Activated CD8-positive, alpha-beta memory T cell treated with anti-CD3 and anti-CD28 coated beads for 48 hours (primary cell): ENCODE measurements around the gene PMF1.

Experiments used
- DNase-seq, 3 experiments: peaks; one replicate each; pipeline ENCODE4 v3.0.0-alpha.2; 2020; ENCODE audit warnings: low read depth in 2 of 3, low spot score in 2 of 3

PMF1 gene

DNA sequence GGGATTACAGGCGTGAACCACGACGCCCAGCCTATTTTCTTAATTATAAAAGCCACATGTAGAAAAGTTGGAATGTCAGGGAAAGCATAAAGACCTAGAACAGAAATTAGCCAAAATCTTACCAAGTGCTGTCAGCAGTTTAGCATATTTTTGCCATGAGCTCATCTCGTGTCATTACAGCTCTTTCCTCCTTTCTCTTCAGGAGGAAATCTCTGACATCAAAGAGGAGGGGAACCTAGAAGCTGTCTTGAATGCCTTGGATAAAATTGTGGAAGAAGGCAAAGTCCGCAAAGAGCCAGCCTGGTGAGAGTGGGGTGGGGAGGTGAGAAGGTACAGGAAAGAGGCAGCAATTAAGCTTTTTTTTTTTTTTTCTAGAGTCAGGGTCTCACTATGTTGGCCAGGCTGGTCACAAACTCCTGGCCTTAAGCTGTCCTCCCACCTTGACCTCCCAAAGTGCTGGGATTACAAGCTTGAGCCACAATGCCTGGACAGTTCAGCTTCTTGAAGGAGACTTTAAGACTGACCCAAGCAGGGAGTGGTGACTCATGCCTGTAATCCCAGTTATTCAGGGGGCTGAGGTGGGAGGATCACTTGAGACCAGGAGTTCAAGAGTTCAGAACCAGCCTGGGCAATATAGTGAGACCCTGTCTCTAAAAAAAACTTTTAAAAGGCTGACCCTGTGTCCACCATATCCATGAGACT, 20.8 kb downstream of the PMF1 start:
- no peak for DNase-seq

DNA sequence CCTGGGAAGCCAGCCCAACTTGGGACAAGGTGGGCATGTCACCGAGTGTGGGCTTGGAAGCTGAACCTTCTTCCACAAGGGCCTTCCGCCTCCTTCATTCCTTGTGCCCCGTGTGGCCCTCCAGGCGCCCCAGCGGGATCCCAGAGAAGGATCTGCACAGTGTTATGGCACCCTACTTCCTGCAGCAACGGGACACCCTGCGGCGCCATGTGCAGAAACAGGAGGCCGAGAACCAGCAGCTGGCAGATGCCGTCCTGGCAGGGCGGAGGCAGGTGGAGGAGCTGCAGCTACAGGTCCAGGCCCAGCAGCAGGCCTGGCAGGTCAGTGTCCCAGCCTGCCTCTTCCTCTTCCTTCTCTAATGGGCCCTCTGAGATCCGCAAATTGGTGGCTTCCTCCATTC, 23.4 kb downstream of the PMF1 start:
- no peak for DNase-seq

DNA sequence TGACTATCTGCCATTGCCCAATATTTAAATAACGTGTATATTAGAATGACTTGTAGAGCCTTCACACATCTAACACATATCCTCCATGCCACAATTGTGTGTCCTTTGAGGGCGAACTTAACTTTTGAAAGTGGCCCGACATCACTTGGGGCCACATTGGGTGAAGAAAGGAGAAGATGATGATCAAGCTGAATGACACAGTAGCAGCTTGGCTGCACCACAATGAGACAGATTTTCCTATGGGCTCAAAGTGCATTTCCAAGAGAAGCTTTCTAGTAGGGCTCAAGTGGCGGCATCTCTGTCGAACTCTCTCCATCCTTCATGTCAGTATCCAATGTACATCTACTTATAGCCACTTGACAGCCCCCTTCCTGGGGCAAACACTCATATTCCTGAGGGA, 25.4 kb downstream of the PMF1 start:
- no peak for DNase-seq

DNA sequence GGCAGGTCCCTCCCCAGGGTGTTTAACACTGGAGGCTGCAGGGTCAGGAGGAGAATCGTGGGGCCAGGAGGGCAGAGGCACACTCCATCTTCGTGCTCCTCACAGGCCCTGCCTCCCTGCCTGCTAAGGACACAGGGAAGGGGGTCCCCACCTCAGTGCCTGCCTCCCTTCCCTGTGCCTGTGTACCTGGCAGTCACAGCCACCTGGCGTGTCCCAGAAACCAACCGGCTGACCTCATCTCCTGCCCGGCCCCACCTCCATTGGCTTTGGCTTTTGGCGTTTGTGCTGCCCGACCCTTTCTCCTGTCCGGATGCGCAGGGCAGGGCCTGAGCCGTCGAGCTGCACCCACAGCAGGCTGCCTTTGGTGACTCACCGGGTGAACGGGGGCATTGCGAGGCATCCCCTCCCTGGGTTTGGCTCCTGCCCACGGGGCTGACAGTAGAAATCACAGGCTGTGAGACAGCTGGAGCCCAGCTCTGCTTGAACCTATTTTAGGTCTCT, 28.6 kb downstream of the PMF1 start:
- DNase-seq: no peak

DNA sequence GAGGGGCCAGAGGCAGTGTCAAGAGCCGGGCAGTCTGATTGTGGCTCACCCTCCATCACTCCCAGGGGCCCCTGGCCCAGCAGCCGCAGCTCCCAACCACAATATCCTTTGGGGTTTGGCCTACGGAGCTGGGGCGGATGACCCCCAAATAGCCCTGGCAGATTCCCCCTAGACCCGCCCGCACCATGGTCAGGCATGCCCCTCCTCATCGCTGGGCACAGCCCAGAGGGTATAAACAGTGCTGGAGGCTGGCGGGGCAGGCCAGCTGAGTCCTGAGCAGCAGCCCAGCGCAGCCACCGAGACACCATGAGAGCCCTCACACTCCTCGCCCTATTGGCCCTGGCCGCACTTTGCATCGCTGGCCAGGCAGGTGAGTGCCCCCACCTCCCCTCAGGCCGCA, 29.1 kb downstream of the PMF1 start, which contains the start of gene BGLAP:
Gene BGLAP (plus strand): TSS at position 259 of the 400 bp plus-strand sequence. CDS start 48 bp downstream, at position 307.
- DNase-seq: no peak

DNA sequence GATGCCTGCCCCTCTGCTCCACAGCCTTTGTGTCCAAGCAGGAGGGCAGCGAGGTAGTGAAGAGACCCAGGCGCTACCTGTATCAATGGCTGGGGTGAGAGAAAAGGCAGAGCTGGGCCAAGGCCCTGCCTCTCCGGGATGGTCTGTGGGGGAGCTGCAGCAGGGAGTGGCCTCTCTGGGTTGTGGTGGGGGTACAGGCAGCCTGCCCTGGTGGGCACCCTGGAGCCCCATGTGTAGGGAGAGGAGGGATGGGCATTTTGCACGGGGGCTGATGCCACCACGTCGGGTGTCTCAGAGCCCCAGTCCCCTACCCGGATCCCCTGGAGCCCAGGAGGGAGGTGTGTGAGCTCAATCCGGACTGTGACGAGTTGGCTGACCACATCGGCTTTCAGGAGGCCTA, 29.9 kb downstream of the PMF1 start:
- DNase-seq: no peak

DNA sequence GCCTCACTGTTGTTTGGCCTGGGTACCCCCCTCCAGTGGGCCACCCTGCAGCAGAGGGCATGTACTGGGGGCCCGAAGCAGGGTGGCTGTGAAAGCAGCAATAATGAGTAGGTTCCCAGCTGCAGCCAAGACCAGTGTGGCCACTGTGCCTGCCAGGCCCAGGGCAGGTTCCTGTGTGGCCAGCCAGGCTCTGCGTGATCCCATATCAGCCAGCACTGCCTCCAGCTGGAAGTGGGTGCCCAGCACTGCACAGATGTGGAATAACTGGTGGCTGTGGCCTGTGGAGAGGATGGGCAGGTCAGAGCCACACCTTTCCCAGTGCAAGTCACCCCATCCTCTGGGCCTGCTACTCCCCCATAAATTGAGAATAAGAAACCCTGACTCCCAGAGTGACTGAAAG, 31.3 kb downstream of the PMF1 start:
- DNase-seq: no peak

DNA sequence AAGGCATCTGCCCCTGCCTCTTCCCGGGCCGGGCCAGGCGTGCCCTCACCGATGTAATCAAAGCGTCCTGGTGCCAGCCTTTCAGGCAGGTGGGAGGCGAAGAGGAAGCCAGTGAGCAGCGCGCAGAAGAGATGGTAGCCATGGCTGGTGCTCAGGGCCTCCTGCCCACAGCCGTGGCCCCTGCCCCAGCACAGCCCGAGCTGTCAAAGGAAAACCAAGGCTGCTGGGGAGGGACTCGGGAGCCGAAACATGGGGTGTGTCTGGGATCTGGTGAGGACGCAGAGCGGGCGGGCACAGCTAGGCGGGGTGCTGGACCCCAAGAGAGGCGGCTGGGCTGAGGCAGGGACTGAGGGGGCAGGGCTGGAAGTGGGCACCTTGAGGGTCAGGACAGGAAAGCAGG, 31.9 kb downstream of the PMF1 start:
- DNase-seq: no peak

DNA sequence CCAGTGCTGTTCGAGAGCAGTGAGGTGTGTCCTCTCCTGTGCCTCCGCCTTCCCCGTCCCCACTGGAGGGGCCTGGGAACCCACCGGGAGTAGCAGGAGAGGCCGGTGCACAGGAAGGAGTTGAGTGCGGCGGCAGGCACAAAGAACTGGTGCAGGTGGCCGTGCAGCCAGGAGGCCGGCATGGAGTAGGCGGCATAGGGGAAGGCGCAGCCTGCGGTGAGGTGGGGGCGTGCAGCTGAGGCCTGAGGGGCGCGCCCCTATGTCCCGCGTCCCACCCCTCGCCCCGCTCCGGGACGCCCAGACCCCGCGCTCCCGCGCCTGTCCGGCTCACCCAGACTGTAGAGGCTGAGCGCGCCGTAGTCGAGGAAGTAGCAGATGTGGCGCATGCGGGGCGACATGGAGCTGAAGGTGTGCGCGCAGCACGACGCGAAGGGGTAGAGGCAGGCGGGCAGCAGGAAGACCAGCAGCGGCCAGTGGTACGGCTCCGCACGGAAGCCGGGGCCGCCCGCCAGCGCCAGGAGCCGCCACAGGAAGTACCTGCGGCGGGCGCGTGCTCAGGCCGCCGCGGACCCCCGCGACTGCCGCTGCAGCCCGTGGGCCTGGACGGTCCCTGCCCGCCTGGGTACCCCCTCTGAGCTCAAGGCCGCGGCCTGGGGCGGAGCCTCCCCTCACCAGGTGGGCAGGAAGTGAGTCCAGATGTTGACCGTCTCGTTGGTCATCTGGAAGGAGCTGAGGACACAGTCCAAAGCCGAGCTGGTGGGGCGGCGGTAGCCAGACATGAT, 32.8 kb downstream of the PMF1 start:
- no peak for DNase-seq

DNA sequence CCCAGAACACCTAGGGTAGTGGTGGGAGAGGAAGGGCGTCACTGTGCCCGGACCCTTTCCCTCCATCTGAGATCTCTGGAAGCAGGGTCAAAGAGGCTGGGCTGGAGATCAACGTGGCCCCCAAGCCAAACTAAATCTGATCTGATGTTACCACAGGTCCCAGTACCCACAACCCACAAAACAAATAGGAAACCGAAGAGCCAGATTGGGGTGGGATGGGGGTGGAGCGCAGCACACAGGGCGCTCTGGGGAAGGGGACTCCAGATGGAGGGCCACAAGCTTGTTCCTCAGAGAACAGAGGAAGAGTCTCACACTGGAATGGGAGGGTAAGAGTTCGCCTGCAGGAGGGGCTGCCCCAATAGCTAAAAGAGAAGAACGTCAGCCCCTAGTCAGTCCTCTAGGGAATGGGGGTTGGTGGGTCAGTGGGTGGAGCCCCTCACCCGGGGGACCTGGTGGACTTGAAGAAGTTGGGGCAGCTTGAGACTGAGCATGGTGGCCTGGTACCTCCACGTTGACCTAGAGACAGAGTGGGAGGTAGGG, 33.5 kb downstream of the PMF1 start:
- no peak for DNase-seq

DNA sequence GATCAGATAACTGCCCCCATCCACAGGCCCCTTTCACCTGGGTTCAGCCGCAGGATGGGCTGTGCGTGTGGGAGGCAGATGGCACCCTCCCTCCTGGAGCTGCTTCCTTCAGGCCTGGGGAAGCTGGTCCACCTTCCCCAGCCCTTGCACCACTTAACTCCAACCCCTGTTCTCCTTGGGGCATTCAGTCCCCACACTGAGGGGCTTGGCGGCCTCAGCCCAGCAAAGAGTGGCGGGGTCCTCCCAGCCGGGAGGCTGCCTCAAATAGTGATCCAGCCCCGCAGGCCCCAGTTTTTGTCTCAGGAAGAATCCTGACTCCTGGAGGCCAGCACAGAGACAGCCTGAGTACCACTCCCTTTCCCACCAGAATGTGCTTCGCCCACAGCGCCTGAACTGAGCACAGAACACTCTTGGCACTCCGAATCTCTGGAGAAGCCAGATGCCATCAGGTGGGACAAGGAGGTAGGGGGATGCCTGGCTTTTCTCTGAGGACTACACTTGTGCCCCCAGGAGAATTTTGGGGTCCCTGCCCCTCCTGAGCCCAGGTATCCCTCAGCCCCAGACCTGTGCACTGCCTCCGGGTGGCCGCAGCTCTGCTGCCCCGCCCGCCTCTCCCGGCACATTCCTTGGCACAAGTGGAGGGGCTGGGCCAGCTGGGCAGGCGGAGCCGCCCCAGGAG, 34.1 kb downstream of the PMF1 start:
- DNase-seq: no peak

DNA sequence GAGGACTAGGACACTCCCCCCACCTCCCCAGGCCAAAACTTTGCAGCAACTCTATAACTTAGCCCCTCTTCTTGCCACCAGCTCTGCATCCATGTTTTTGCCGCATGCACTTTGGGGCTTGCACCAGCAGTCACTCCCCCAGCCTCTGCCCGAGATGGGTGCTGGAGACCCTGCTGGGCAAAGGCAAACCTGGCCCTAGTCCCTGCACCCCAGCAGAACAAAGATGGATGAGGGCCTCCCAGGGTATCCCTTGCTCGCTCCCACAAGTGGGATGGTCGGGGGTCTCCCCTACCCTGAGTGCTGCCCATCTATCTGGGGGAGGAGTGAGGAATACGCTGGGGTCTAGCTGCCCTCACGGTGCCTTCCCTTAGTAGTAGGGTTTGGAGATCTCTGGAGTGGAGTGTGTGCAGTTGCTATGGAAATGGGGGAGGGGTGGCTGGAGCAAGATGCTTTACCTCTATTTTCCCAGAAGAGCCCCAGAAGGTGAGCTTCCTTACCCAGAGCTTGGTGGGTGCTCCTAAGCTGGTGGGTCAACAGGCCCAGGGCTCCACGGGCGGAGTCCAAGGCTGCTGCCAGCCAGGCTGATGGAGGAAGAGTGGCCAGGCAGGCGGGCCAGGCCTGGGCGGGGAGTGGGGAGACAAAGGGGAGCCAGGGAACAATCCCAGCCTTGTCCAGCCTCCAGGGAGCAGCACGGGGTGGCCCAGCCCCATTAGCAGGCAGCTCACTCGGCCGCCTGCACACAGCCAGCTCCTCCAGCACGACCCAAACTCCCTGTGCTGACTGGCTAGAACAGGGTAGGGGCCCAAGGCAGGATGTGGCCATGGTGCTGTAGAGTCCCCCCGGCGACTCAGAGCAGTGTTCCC, 34.9 kb downstream of the PMF1 start, which contains the start of gene PAQR6:
Gene PAQR6 (minus strand): TSS at position 597 of the 863 bp plus-strand sequence. CDS start 1,325 bp downstream, outside the sequence.
- no peak for DNase-seq

DNA sequence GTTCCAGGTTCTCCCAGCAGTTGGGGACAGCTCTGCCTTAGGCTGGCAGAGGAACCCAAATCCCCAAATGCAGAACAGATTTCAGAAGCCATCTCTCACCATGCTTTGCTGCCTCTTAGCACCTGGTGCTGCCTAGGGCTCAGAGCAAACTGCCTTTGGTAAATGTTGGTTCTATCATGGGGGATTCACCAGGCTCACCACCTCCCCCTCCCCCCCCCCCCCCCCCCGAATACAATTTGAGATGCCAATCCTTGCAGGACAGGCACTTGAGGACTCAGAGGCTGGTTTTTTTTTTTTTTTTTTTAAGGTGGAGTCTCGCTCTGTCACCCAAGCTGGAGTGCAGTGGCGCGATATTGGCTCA, 35.5 kb downstream of the PMF1 start:
- no peak for DNase-seq

DNA sequence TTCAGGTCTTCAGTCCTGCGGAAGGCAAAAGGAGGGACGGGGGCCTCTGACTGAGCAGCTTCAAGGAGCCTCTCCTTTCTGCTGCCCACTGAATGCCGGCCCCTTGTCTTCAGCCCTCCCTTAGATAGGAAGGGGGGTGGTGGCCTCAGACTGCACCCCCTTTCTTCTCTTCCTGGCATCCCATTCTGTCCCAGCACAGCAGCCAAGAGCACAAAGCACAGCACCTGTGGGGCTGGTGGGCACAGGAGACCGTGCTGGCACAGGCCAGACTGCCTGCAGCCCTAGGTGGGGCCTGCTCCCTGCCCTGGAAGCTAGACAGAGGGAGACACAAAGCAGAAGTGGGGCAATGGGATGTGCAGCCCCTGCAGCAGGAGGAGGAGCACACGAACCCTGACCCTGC, 36.8 kb downstream of the PMF1 start:
- DNase-seq: no peak

DNA sequence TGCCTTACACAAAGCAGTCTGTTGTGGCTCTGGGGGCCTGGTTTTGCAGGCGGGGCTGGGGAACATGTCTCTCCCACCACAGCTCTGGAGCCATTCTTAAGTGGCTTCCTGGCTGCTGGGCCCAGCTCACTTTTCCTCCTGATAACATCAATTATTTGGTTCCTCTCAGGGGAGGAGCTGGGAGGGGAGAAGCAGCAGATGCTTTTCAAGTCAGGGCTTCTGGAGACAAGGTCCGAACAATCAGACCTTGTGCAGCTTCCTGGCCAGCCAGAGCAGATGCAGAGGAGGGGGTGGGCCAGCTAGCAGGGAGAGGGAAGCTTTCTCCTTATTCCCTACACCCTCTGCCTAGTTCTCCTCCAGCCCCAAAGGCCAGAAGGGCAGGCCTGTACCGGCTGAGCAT, 38.7 kb downstream of the PMF1 start:
- no peak for DNase-seq

DNA sequence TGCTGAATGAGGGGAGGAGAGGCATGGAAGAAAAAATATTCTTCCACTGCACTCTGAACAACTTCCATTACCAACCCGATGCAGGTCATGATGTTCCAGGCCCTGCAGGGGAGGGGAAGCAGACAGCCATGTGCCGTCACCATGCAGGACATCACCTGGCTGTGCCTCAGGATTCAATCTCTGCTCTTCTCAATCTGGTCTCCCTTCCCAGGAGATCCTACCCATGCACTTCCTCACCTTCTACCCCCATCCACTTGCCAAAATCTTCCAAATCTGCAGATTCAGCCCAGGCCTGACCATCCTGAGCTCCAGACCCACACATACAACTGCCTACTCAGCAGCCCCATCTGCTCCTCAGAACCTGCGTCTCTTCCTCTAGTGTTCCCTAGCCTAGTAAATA, 40.8 kb downstream of the PMF1 start:
- no peak for DNase-seq

DNA sequence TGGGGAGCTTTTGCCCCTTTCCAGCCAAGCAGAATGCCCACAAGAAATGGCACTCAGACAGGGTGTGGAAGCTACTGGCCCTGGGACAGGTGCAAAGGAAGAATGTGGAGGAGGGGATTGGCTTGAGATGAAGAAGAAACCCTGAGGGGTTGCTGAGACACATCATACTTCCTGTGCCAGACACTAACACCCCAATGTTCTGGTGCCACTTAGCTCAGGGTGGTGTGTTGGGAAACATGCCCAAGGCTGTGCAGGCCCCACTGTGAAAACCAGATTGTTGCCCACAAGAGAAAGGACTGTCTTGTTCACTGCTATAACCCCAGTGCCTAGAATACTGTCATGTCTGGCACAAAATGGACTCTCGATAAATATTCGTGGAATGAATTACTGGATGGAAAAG, 44.9 kb downstream of the PMF1 start:
- no peak for DNase-seq

DNA sequence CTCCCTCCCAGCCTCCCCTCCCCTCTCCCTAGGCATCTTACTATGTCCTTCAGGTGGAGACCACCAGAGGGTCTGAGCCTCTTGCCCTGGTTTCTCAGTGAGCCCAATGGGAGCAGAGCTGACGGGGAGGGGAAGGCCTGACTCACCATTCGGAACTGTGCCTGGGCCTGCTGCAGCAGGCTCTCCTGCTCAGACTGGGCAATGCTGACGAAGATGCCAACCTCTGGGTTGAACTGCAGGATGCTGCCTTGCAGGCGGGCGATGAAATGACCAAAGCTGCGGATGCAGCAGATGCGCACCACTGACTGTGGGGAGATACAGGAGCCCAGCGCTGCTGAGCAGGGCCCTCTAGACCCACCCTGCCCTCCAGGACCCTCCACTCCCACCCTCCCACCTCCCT, 46.1 kb downstream of the PMF1 start:
- no peak for DNase-seq

DNA sequence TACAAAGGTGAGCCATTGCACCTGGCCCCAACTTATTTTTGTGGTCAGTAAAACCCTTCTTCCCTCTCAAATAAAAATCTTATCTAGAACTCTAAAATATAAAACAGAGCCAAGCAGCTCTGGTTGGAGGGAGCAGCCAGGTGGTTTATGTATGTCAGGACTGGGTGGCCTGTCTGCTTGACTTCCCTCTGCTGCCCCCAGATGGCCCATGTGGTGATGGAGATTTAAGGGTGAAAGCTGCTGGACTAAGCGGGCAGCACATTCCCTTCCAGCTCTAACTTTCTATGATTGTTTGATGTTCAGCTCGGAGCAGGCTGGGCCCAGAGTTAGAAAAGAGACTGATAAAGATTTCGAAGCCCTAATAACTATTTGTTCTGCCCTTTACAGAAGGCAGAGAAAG, 47.0 kb downstream of the PMF1 start:
- DNase-seq: no peak

DNA sequence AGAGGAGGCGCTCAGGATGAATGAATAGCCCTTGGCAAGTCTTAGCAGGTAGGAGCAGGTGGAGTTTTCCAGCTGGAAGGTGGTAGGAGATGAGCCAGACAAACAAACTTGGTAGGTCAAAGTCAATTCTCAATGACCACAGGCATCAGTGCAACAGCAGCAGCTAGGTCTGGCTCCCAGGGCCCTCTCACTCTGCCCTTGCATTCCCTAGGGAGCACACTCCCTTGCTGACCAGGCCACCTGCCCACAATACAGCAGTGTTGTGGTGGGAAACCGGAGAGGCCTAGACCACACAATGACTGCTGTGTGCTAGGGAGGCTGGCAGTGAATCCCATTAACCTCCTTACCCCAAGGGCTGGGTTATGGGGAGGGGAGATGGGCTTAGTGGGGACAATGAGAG, 48.1 kb downstream of the PMF1 start:
- DNase-seq: no peak
